Activated T-helper 2 cell treated with anti-CD3 and anti-CD28 coated beads, Interferon-gamma antibody, Interleukin-2, Interleukin-4, amounts not matched to agents 10 μg/mL and 5 μg/mL and 100 μg/mL, durations not matched to agents 14 hours and 24 hours and 36 hours (primary cell): ENCODE results near the gene SLCO2A1. TPM values are rescaled to one million over a fixed set of nuclear protein-coding genes. Genes with fewer than 3 reads are reported as not detected.

ENCODE experiments used
- DNase-seq: peaks from one replicate; pipeline ENCODE4 v3.0.0; 2021; ENCODE audit warnings: low spot score
- H3K27ac Mint-ChIP-seq: one replicate; pipeline ENCODE4 v1.8.0; 2021; ENCODE audit warnings: mixed read lengths
- H3K27me3 Mint-ChIP-seq: one replicate; pipeline ENCODE4 v1.8.0; 2021; ENCODE audit warnings: low read depth, mixed read lengths
- H3K36me3 Mint-ChIP-seq: one replicate; pipeline ENCODE4 v1.8.0; 2021; ENCODE audit warnings: low read depth, mixed read lengths
- H3K4me1 Mint-ChIP-seq: one replicate; pipeline ENCODE4 v1.8.0; 2021; ENCODE audit warnings: low read depth, mixed read lengths
- H3K4me3 Mint-ChIP-seq: one replicate; pipeline ENCODE4 v1.8.0; 2021; ENCODE audit warnings: low read depth, mild to moderate bottlenecking, moderate library complexity, mixed read lengths
- H3K9me3 Mint-ChIP-seq: one replicate; pipeline ENCODE4 v1.8.0; 2021; ENCODE audit warnings: mixed read lengths
- intact Hi-C: fragments of 100-400 bp; cut with micrococcal nuclease; formaldehyde crosslinking; loops from one replicate; pipeline ENCODE4 v1.15.1; 2023
- total RNA-seq: library from RNA; stranded (reverse); gene quantifications from 2 replicates; pipeline ENCODE4 v1.2.3, GENCODE V29; 2022

SLCO2A1 gene
- total RNA-seq, 1 donor from 2014 or later: not detected

- peaks cover 9% of the 10 kb centered on the region for H3K4me1 Mint-ChIP-seq
- peak; percentile 6 for DNase-seq
- intact Hi-C loops: no loop called here
- peaks cover 19% of the 10 kb centered on the region for H3K27me3 Mint-ChIP-seq
- H3K9me3 Mint-ChIP-seq: no peaks in the 10 kb centered on the region
- no peak overlapping the region for H3K4me3 Mint-ChIP-seq
- no peaks in the 10 kb centered on the region for H3K36me3 Mint-ChIP-seq
- H3K27ac Mint-ChIP-seq: no peak overlapping the region
Measured at GRCh38 chr3:133930341-133930933, 99.3 kb downstream of the SLCO2A1 start.

GRCh38 chr3:133928903-133929607, 100.7 kb downstream of the SLCO2A1 start:
- no peaks in the 10 kb centered on the region for H3K9me3 Mint-ChIP-seq
- intact Hi-C loops: loop anchor here (5.0 kb wide), 1 partner anchor 1202 kb away; no protein-coding TSS in a partner anchor
- no peak overlapping the region for H3K27ac Mint-ChIP-seq
- peaks cover 9% of the 10 kb centered on the region for H3K4me1 Mint-ChIP-seq
- peak; percentile 7 for DNase-seq
- H3K36me3 Mint-ChIP-seq: no peaks in the 10 kb centered on the region
- no peak overlapping the region for H3K4me3 Mint-ChIP-seq
- H3K27me3 Mint-ChIP-seq: peaks cover 25% of the 10 kb centered on the region

- Mint-ChIP-seq H3K27ac (no peak overlapping the region), H3K27me3 (peaks cover 27% of the 10 kb centered on the region), H3K9me3 (no peaks in the 10 kb centered on the region), H3K4me3 (peak overlapping the region; percentile 62), H3K36me3 (no peaks in the 10 kb centered on the region), H3K4me1 (peaks cover 9% of the 10 kb centered on the region)
- intact Hi-C loops: loop anchor here (5.0 kb wide), 1 partner anchor 1201 kb away; no protein-coding TSS in a partner anchor
- peak; percentile 6 for DNase-seq
Measured at GRCh38 chr3:133928136-133928893, 101.4 kb downstream of the SLCO2A1 start.

GRCh38 chr3:133927540-133928066, 102.1 kb downstream of the SLCO2A1 start:
- Mint-ChIP-seq H3K27me3 (peaks cover 29% of the 10 kb centered on the region), H3K27ac (no peak overlapping the region), H3K36me3 (no peaks in the 10 kb centered on the region), H3K4me3 (peak overlapping the region; percentile 62), H3K9me3 (no peaks in the 10 kb centered on the region), H3K4me1 (peaks cover 9% of the 10 kb centered on the region)
- intact Hi-C loops: loop anchor here (1.0 to 5.0 kb wide), 3 partner anchors 108 to 1200 kb away; no protein-coding TSS in a partner anchor
- peak; percentile 54 for DNase-seq

- peaks cover 9% of the 10 kb centered on the region for H3K4me1 Mint-ChIP-seq
- DNase-seq: no peak
- no peaks in the 10 kb centered on the region for H3K9me3 Mint-ChIP-seq
- no peak overlapping the region for H3K27ac Mint-ChIP-seq
- H3K27me3 Mint-ChIP-seq: peaks cover 32% of the 10 kb centered on the region
- H3K4me3 Mint-ChIP-seq: peak overlapping the region; percentile 45
- intact Hi-C loops: loop anchor here (1.0 to 5.0 kb wide), 3 partner anchors 108 to 1200 kb away; no protein-coding TSS in a partner anchor
- no peaks in the 10 kb centered on the region for H3K36me3 Mint-ChIP-seq
Measured at GRCh38 chr3:133926736-133927539, 102.8 kb downstream of the SLCO2A1 start.

GRCh38 chr3:133925960-133926735, 103.6 kb downstream of the SLCO2A1 start:
- H3K36me3 Mint-ChIP-seq: no peaks in the 10 kb centered on the region
- H3K27me3 Mint-ChIP-seq: peaks cover 33% of the 10 kb centered on the region
- DNase-seq: no peak
- no peaks in the 10 kb centered on the region for H3K9me3 Mint-ChIP-seq
- no peak overlapping the region for H3K27ac Mint-ChIP-seq
- H3K4me1 Mint-ChIP-seq: peaks cover 9% of the 10 kb centered on the region
- H3K4me3 Mint-ChIP-seq: no peak overlapping the region
- intact Hi-C loops: loop anchor here (2.0 to 5.0 kb wide), 2 partner anchors 263 to 1199 kb away; no protein-coding TSS in a partner anchor

- H3K9me3 Mint-ChIP-seq: no peaks in the 10 kb centered on the region
Measured at GRCh38 chr3:133924041-133924440, 105.7 kb downstream of the SLCO2A1 start.

GRCh38 chr3:133921592-133921991, 108.1 kb downstream of the SLCO2A1 start:
- Mint-ChIP-seq H3K4me3 (no peak overlapping the region), H3K36me3 (no peaks in the 10 kb centered on the region), H3K27ac (no peak overlapping the region), H3K27me3 (peaks cover 42% of the 10 kb centered on the region), H3K4me1 (no peaks in the 10 kb centered on the region), H3K9me3 (no peaks in the 10 kb centered on the region)
- no peak for DNase-seq
- intact Hi-C loops: no loop called here

More at GRCh38 chr3:133924041-133924440, 105.7 kb downstream of the SLCO2A1 start:
- DNase-seq: no peak
- Mint-ChIP-seq H3K36me3 (no peaks in the 10 kb centered on the region), H3K4me1 (peaks cover 5% of the 10 kb centered on the region), H3K4me3 (no peak overlapping the region), H3K27ac (no peak overlapping the region), H3K27me3 (peaks cover 42% of the 10 kb centered on the region)
- intact Hi-C loops: no loop called here

GRCh38 chr3:133917144-133917543, 112.6 kb downstream of the SLCO2A1 start:
- no peak for DNase-seq
- H3K36me3 Mint-ChIP-seq: no peaks in the 10 kb centered on the region
- no peak overlapping the region for H3K27ac Mint-ChIP-seq
- H3K4me3 Mint-ChIP-seq: no peak overlapping the region
- no peaks in the 10 kb centered on the region for H3K4me1 Mint-ChIP-seq
- no peaks in the 10 kb centered on the region for H3K9me3 Mint-ChIP-seq
- intact Hi-C loops: no loop called here
- H3K27me3 Mint-ChIP-seq: peaks cover 24% of the 10 kb centered on the region

GRCh38 chr3:133915685-133916658, 113.8 kb downstream of the SLCO2A1 start:
- peaks cover 23% of the 10 kb centered on the region for H3K27me3 Mint-ChIP-seq
- H3K36me3 Mint-ChIP-seq: no peaks in the 10 kb centered on the region
- H3K27ac Mint-ChIP-seq: no peak overlapping the region
- intact Hi-C loops: no loop called here
- no peaks in the 10 kb centered on the region for H3K4me1 Mint-ChIP-seq
- no peak for DNase-seq
- no peaks in the 10 kb centered on the region for H3K9me3 Mint-ChIP-seq
- H3K4me3 Mint-ChIP-seq: no peak overlapping the region
